Cardiac muscle cell (in vitro differentiated cells and primary cell): ENCODE measurements around the gene HMOX1. TPM values are rescaled to one million over a fixed set of nuclear protein-coding genes. Genes with fewer than 3 reads are reported as not detected.

Source experiments
- DNase-seq, 2 donors: peaks; one replicate each; pipeline versions ENCODE4 v3.0.0 to v3.0.0-alpha.2; 2010 to 2017; ENCODE audit warnings: low read depth in 1 of 2, low spot score in 1 of 2
- H3K27ac ChIP-seq: fragments of 200-600 bp; sonication (generic); 2 replicates; pipeline ENCODE4 v1.5.1; 2016
- H3K27me3 ChIP-seq: fragments of 200-600 bp; sonication (generic); 2 replicates; pipeline ENCODE4 v1.6.0; 2016; ENCODE audit warnings: control low read depth
- H3K36me3 ChIP-seq: fragments of 200-600 bp; sonication (generic); 2 replicates; pipeline ENCODE4 v1.5.1; 2016; ENCODE audit warnings: control low read depth
- H3K4me1 ChIP-seq: fragments of 200-600 bp; sonication (generic); 2 replicates; pipeline ENCODE4 v1.8.1; 2017; ENCODE audit warnings: low read depth, mild to moderate bottlenecking, mixed run types
- H3K4me3 ChIP-seq: fragments of 200-600 bp; sonication (generic); 2 replicates; pipeline ENCODE4 v1.5.1; 2016; ENCODE audit warnings: mild to moderate bottlenecking
- H3K9me3 ChIP-seq: fragments of 200-600 bp; sonication (generic); 2 replicates; pipeline ENCODE4 v1.5.1; 2017; ENCODE audit warnings: low read depth, mild to moderate bottlenecking, control low read depth
- polyA plus RNA-seq: library from polyadenylated mRNA; unstranded; fragments of >200 nt; fragmentation: Nextera tagmentation; extraction: Ambion mirVana; gene quantifications from 2 replicates; pipeline ENCODE4 v1.2.1, GENCODE V29; 2016
- total RNA-seq: library from RNA; depleted of rRNA; stranded (reverse); fragments of >200 nt; gene quantifications from 2 replicates; pipeline ENCODE4 v1.2.3, GENCODE V29; 2016
- TF ChIP-seq, protein P1 (sequence below): IDR thresholded peaks from 2 replicates; pipeline ENCODE4 v1.5.1; 2012; ENCODE audit warnings: low read depth, mild to moderate bottlenecking, low read length

Gene HMOX1
- total and polyA plus RNA-seq, 2 experiments from 2014 or later: 1.6 to 2.1 TPM

GRCh38 chr22:35422145-35422544 lies 41.2 kb downstream of the HMOX1 start:
- Histone ChIP-seq H3K36me3 (peaks cover 9% of the 10 kb centered on the region), H3K27me3 (no peaks in the 10 kb centered on the region), H3K27ac (no peak overlapping the region), H3K4me1 (peaks cover 6% of the 10 kb centered on the region), H3K4me3 (no peak overlapping the region), H3K9me3 (no peaks in the 10 kb centered on the region)
- TF ChIP-seq, protein P1, sequence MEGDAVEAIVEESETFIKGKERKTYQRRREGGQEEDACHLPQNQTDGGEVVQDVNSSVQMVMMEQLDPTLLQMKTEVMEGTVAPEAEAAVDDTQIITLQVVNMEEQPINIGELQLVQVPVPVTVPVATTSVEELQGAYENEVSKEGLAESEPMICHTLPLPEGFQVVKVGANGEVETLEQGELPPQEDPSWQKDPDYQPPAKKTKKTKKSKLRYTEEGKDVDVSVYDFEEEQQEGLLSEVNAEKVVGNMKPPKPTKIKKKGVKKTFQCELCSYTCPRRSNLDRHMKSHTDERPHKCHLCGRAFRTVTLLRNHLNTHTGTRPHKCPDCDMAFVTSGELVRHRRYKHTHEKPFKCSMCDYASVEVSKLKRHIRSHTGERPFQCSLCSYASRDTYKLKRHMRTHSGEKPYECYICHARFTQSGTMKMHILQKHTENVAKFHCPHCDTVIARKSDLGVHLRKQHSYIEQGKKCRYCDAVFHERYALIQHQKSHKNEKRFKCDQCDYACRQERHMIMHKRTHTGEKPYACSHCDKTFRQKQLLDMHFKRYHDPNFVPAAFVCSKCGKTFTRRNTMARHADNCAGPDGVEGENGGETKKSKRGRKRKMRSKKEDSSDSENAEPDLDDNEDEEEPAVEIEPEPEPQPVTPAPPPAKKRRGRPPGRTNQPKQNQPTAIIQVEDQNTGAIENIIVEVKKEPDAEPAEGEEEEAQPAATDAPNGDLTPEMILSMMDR: no peak
- no peak for DNase-seq

DNA sequence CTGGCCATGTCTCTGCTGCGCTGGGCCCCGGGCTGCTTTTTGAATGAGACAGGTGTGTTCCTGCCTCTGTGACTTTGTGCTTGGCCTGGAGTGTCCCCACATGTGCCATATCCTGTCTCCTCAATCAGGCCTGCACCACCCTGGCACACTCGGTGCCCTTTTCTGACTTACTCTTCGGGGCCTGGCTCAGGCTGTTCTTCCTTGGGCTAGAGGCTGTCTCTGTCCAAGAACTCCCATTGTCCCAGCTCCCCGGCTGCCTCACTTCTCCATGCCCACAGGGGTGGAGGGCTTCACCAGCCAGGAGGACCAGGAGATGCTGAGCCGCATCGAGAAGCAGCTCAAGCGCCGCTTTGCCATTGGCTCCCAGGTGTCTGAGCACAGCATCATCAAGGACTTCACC lies 42.0 kb downstream of the HMOX1 start:
- TF ChIP-seq, protein P1: no peak
- Histone ChIP-seq H3K4me1 (peaks cover 6% of the 10 kb centered on the region), H3K9me3 (no peaks in the 10 kb centered on the region), H3K27me3 (no peaks in the 10 kb centered on the region), H3K27ac (no peak overlapping the region), H3K4me3 (no peak overlapping the region), H3K36me3 (peaks cover 5% of the 10 kb centered on the region)
- no peak for DNase-seq

- no peak for DNase-seq
- Histone ChIP-seq H3K9me3 (no peaks in the 10 kb centered on the region), H3K4me1 (peaks cover 6% of the 10 kb centered on the region), H3K27ac (no peak overlapping the region), H3K4me3 (no peak overlapping the region), H3K36me3 (peaks cover 2% of the 10 kb centered on the region), H3K27me3 (no peaks in the 10 kb centered on the region)
- TF ChIP-seq, protein P1: no peak
Measured at GRCh38 chr22:35424081-35424480, 43.2 kb downstream of the HMOX1 start.

DNA sequence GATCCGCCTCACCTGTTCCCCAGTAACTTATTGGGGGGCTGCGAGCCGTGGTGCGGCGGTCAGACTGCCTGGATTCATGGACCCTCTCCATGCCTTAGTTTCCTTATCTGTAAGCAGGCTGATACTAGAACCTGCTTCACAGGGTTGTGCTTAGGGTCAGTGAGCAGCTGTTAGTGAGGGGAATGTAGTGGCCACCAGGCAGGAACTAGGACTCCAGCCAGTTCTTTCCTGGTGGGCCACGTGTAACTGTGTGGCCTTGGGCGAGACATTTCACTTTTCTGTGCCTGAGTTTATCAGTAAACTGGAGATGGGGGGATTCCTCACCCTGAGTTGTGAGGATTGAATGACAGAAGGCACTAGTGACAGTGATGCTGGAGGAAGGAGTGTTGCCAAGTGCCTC lies 43.9 kb downstream of the HMOX1 start:
- Histone ChIP-seq H3K9me3 (no peaks in the 10 kb centered on the region), H3K4me1 (peaks cover 6% of the 10 kb centered on the region), H3K27me3 (no peaks in the 10 kb centered on the region), H3K27ac (no peak overlapping the region), H3K36me3 (peaks cover 2% of the 10 kb centered on the region), H3K4me3 (no peak overlapping the region)
- TF ChIP-seq, protein P1: no peak
- no peak for DNase-seq

DNA sequence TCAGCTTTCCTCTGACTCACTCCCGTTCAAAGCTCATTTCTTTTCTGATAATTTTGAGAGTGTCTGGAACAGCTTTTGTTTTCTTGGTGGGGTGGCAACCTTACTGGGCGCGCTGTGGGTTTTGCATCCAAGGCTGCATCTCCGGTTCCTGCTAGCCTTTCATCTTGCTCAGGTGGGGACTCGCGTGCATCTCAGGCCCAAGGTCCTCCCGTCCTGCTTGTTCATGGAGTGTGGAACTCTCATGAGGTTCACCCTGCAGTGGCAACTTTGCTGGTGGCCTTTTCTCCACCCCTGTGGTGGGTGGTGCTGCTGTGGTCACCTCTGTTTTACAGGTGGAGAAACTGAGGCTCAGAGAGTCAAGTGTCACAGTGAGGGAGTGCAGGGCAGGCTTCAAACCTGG lies 44.6 kb downstream of the HMOX1 start:
- Histone ChIP-seq H3K4me3 (no peak overlapping the region), H3K9me3 (no peaks in the 10 kb centered on the region), H3K4me1 (peaks cover 6% of the 10 kb centered on the region), H3K27ac (no peak overlapping the region), H3K36me3 (peaks cover 2% of the 10 kb centered on the region), H3K27me3 (no peaks in the 10 kb centered on the region)
- TF ChIP-seq, protein P1: no peak
- DNase-seq: no peak
